Vagina (tissue), 2 donors: ENCODE data around the gene ERBB4.

Experiments used
- POLR2A ChIP-seq, 2 donors: fragments of 450-650 bp; IDR thresholded peaks; one replicate each; pipeline ENCODE4 v1.6.1; 2017; ENCODE audit warnings: antibody characterized with exemption in 2 of 2, mild to moderate bottlenecking in 2 of 2, moderate library complexity in 2 of 2
- TF ChIP-seq, protein P1 (sequence below), 3 experiments: fragments of 450-650 bp in 2 of 3; fragments of 200-600 bp in 1 of 3; sonication (generic) in 1 of 3; IDR thresholded peaks; one replicate each; pipeline ENCODE4 v1.5.1; 2017 to 2019; ENCODE audit warnings: antibody characterized with exemption in 3 of 3, mild to moderate bottlenecking in 2 of 3, moderate library complexity in 2 of 3

DNA sequence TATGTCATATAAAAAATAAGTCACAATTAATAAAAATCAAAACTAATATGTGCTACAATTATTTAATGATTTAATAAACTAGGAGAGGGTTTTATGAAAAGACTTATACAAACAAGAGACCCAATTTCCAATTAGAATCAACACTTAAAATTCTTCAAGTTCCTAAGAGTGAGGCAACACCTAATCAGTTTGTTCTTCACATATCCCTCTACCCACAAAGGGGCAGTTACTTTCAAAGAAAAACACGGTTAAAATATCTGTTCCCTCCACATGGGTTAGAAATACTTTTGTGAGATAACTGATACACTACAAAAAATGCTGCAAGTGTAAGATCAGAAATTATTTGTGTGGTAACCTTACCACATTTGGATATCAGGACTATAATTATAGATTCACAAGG is 357.0 kb downstream of the ERBB4 start:
- TF ChIP-seq, protein P1, sequence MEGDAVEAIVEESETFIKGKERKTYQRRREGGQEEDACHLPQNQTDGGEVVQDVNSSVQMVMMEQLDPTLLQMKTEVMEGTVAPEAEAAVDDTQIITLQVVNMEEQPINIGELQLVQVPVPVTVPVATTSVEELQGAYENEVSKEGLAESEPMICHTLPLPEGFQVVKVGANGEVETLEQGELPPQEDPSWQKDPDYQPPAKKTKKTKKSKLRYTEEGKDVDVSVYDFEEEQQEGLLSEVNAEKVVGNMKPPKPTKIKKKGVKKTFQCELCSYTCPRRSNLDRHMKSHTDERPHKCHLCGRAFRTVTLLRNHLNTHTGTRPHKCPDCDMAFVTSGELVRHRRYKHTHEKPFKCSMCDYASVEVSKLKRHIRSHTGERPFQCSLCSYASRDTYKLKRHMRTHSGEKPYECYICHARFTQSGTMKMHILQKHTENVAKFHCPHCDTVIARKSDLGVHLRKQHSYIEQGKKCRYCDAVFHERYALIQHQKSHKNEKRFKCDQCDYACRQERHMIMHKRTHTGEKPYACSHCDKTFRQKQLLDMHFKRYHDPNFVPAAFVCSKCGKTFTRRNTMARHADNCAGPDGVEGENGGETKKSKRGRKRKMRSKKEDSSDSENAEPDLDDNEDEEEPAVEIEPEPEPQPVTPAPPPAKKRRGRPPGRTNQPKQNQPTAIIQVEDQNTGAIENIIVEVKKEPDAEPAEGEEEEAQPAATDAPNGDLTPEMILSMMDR (IDR thresholded peaks at IDR 0.05) = no peak
- no peak for TF ChIP-seq POLR2A (IDR thresholded peaks at IDR 0.05)
